Bronchial epithelial cell (primary cell): ENCODE measurements around the gene ROMO1. TPM values are rescaled to one million over a fixed set of nuclear protein-coding genes. Genes with fewer than 3 reads are reported as not detected.
"Not testable (repeated sequence)": the region's sequence is repeated elsewhere in the genome, so short reads cannot be mapped to it uniquely, and the experiment has no call there.

Source experiments
- DNase-seq: peaks from one replicate; pipeline ENCODE4 v3.0.0-alpha.2; 2010; ENCODE audit warnings: low read depth
- FAIRE-seq: peaks from 2 replicates; lab custom pipeline; 2011; peaks lifted over from hg19 to GRCh38; lab: Jason Lieb, UNC
- H3K27me3 ChIP-seq: 2 replicates; pipeline ENCODE4 v1.5.1; 2011; ENCODE audit warnings: low read length; ENCODE audit not compliant: control insufficient read depth, insufficient read depth
- H3K36me3 ChIP-seq: 2 replicates; pipeline ENCODE4 v1.5.1; 2011; ENCODE audit warnings: low read length; ENCODE audit not compliant: control insufficient read depth, insufficient read depth
- H3K4me3 ChIP-seq: 2 replicates; pipeline ENCODE4 v1.5.1; 2011; ENCODE audit warnings: mild to moderate bottlenecking, low read depth, low read length, control low read depth
- total RNA-seq: library from RNA; depleted of rRNA; stranded (reverse); fragments of >200 nt; gene quantifications from 2 replicates; pipeline ENCODE4 v1.2.1, GENCODE V29; 2014
- TF ChIP-seq, protein P1 (sequence below): IDR thresholded peaks from 2 replicates; pipeline ENCODE4 v1.5.1; 2011; ENCODE audit warnings: mild to moderate bottlenecking, moderate library complexity, low read length, control low read depth, inconsistent platforms; ENCODE audit not compliant: insufficient read depth, severe bottlenecking

The ROMO1 gene
- total RNA-seq, 1 donor from 2014 or later = 165 TPM

- Histone ChIP-seq H3K27me3 (no peaks in the 10 kb centered on the region), H3K4me3 (no peak overlapping the region), H3K36me3 (peaks cover 13% of the 10 kb centered on the region)
- DNase-seq (no peak), FAIRE-seq (no peak)
- TF ChIP-seq, protein P1, sequence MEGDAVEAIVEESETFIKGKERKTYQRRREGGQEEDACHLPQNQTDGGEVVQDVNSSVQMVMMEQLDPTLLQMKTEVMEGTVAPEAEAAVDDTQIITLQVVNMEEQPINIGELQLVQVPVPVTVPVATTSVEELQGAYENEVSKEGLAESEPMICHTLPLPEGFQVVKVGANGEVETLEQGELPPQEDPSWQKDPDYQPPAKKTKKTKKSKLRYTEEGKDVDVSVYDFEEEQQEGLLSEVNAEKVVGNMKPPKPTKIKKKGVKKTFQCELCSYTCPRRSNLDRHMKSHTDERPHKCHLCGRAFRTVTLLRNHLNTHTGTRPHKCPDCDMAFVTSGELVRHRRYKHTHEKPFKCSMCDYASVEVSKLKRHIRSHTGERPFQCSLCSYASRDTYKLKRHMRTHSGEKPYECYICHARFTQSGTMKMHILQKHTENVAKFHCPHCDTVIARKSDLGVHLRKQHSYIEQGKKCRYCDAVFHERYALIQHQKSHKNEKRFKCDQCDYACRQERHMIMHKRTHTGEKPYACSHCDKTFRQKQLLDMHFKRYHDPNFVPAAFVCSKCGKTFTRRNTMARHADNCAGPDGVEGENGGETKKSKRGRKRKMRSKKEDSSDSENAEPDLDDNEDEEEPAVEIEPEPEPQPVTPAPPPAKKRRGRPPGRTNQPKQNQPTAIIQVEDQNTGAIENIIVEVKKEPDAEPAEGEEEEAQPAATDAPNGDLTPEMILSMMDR = no peak
Observed at GRCh38 chr20:35708502-35708901, 9.3 kb downstream of the ROMO1 start.

- Histone ChIP-seq H3K4me3 (no peak overlapping the region), H3K27me3 (no peaks in the 10 kb centered on the region), H3K36me3 (peaks cover 13% of the 10 kb centered on the region)
- DNase-seq (no peak), FAIRE-seq (no peak)
- TF ChIP-seq, protein P1 = no peak
Observed at GRCh38 chr20:35709259-35709658, 10.1 kb downstream of the ROMO1 start.

DNA sequence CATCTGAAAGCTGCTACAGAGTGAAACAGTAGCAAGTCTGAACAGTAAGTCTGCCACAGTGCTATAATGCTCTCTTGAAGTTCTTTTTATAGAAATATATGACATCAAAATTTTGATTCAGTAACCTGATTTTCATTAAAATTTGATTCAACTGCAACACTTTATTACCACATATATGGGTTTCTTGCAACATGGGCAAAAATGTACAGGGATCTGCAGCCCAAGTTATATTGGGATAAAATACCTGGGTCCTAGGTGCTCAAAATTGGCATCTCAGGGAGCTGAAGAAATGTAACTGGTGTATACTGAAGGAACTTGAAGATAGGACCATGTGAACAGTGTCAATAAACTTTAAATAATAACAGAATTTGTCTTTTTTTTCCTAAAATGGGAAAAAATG is 10.8 kb downstream of the ROMO1 start:
- DNase-seq (no peak), FAIRE-seq (no peak)
- TF ChIP-seq, protein P1 = no peak
- Histone ChIP-seq H3K36me3 (peaks cover 8% of the 10 kb centered on the region), H3K27me3 (no peaks in the 10 kb centered on the region), H3K4me3 (no peak overlapping the region)

GRCh38 chr20:35710884-35711587 is 11.8 kb downstream of the ROMO1 start:
- FAIRE-seq (no peak), DNase-seq (no peak)
- TF ChIP-seq, protein P1 = no peak
- Histone ChIP-seq H3K36me3 (peaks cover 11% of the 10 kb centered on the region), H3K4me3 (no peak overlapping the region), H3K27me3 (no peaks in the 10 kb centered on the region)

- FAIRE-seq (no peak), DNase-seq (no peak)
- Histone ChIP-seq H3K27me3 (no peaks in the 10 kb centered on the region), H3K36me3 (peaks cover 14% of the 10 kb centered on the region), H3K4me3 (no peak overlapping the region)
- TF ChIP-seq, protein P1 = no peak
Observed at GRCh38 chr20:35711588-35712209, 12.5 kb downstream of the ROMO1 start.

- FAIRE-seq, DNase-seq, H3K4me3 ChIP-seq, H3K27me3 ChIP-seq: not testable (repeated sequence)
- peaks cover 17% of the 10 kb centered on the region for H3K36me3 ChIP-seq
Observed at GRCh38 chr20:35713120-35713519, 13.9 kb downstream of the ROMO1 start.
